Measurements from ENCODE around the gene PUM2. TPM values are rescaled to one million over a fixed set of nuclear protein-coding genes. Genes with fewer than 3 reads are reported as not detected.

PUM2 gene
- polyA plus RNA-seq, 1 donor (not counting 4 experiments of a cell fraction or from before 2014, with no cell fraction given), result 47.5 TPM

DNA sequence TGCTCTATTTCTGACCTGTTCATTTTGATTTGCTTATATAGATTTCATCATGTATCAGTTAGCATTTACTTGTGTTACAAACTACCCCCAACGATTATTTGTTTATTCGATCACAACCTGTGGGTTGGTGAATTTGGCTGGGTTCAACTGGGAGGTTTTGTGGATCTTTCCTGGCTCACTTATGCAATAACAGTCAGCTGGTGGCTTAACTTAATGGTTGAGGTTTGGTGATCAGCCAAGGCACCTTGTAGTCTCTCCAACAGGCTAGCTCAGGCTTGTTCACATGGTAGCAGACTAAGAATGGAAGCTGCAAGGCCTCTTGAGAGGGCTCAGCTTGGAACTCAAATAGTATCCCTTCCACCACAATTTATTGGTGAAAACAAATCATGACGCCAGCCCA lies 5.4 kb upstream of the PUM2 start:
- no peaks in the 10 kb centered on the region for H4K20me1 ChIP-seq (ENCODE audit: control insufficient read depth, extremely low read depth, insufficient read depth, low read length)
- no peaks in the 10 kb centered on the region for H3K27me3 ChIP-seq (ENCODE audit: control insufficient read depth, extremely low read depth, insufficient read depth, low read length)
- no peaks in the 10 kb centered on the region for H3K36me3 ChIP-seq (ENCODE audit: control insufficient read depth in 2 of 2, extremely low read depth in 1 of 2, insufficient read depth in 2 of 2, low read length in 2 of 2)
- no peak overlapping the region for H3K9ac ChIP-seq (ENCODE audit: control insufficient read depth, extremely low read depth, insufficient read depth, low read length)
- no peak overlapping the region for H3K4me3 ChIP-seq (ENCODE audit: control insufficient read depth in 2 of 3, extremely low read depth in 1 of 3, insufficient read depth in 2 of 3, low read depth in 1 of 3, low read length in 3 of 3)
- no peak for TF ChIP-seq EZH2 (IDR thresholded peaks at IDR 0.05; ENCODE audit: low read length)
- TF ChIP-seq, protein P1, sequence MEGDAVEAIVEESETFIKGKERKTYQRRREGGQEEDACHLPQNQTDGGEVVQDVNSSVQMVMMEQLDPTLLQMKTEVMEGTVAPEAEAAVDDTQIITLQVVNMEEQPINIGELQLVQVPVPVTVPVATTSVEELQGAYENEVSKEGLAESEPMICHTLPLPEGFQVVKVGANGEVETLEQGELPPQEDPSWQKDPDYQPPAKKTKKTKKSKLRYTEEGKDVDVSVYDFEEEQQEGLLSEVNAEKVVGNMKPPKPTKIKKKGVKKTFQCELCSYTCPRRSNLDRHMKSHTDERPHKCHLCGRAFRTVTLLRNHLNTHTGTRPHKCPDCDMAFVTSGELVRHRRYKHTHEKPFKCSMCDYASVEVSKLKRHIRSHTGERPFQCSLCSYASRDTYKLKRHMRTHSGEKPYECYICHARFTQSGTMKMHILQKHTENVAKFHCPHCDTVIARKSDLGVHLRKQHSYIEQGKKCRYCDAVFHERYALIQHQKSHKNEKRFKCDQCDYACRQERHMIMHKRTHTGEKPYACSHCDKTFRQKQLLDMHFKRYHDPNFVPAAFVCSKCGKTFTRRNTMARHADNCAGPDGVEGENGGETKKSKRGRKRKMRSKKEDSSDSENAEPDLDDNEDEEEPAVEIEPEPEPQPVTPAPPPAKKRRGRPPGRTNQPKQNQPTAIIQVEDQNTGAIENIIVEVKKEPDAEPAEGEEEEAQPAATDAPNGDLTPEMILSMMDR (optimal IDR thresholded peaks at IDR 0.05 in 1 of 3, IDR thresholded peaks at IDR 0.05 in 1 of 3, conservative IDR thresholded peaks at IDR 0.05 in 1 of 3; ENCODE audit: extremely low read depth in 1 of 3, insufficient read depth in 2 of 3, low read length in 3 of 3), result no peak
- H3K4me1 ChIP-seq (ENCODE audit: control insufficient read depth, extremely low read depth, insufficient read depth, low read length), result peaks cover 40% of the 10 kb centered on the region
- H3K4me2 ChIP-seq (ENCODE audit: control insufficient read depth, extremely low read depth, insufficient read depth, low read depth, low read length), result peak overlapping the region; percentile 71
- no peaks in the 10 kb centered on the region for H3K9me3 ChIP-seq (ENCODE audit: control insufficient read depth, low read depth, low read length)
- no peaks in the 10 kb centered on the region for H3K9me1 ChIP-seq (ENCODE audit: control insufficient read depth, extremely low read depth, insufficient read depth, low read length)
- dilution Hi-C loops (cut with MboI; ENCODE audit: extremely low pct_ligation_motif_present, low sequenced_read_pairs), result no loop called here
- DNase-seq (ENCODE audit: low read depth, low spot score) (peak; percentile 92), FAIRE-seq (peak; percentile 99)
- H3K27ac ChIP-seq (ENCODE audit: control insufficient read depth, insufficient read depth, low read length), result no peak overlapping the region
- H2AFZ ChIP-seq (ENCODE audit: control insufficient read depth, low read length), result no peak overlapping the region
- no peaks in the 10 kb centered on the region for H3K79me2 ChIP-seq (ENCODE audit: control insufficient read depth, insufficient read depth, low read length)

- no peak overlapping the region for H3K4me3 ChIP-seq (ENCODE audit: control insufficient read depth in 2 of 3, extremely low read depth in 1 of 3, insufficient read depth in 2 of 3, low read depth in 1 of 3, low read length in 3 of 3)
- no peaks in the 10 kb centered on the region for H3K27me3 ChIP-seq (ENCODE audit: control insufficient read depth, extremely low read depth, insufficient read depth, low read length)
- H3K9me3 ChIP-seq (ENCODE audit: control insufficient read depth, low read depth, low read length), result no peaks in the 10 kb centered on the region
- peaks cover 40% of the 10 kb centered on the region for H3K4me1 ChIP-seq (ENCODE audit: control insufficient read depth, extremely low read depth, insufficient read depth, low read length)
- dilution Hi-C loops (cut with MboI; ENCODE audit: extremely low pct_ligation_motif_present, low sequenced_read_pairs), result no loop called here
- H3K9me1 ChIP-seq (ENCODE audit: control insufficient read depth, extremely low read depth, insufficient read depth, low read length), result no peaks in the 10 kb centered on the region
- no peaks in the 10 kb centered on the region for H4K20me1 ChIP-seq (ENCODE audit: control insufficient read depth, extremely low read depth, insufficient read depth, low read length)
- H3K9ac ChIP-seq (ENCODE audit: control insufficient read depth, extremely low read depth, insufficient read depth, low read length), result no peak overlapping the region
- no peak for DNase-seq (ENCODE audit: low read depth, low spot score)
- H2AFZ ChIP-seq (ENCODE audit: control insufficient read depth, low read length), result no peak overlapping the region
- H3K36me3 ChIP-seq (ENCODE audit: control insufficient read depth in 2 of 2, extremely low read depth in 1 of 2, insufficient read depth in 2 of 2, low read length in 2 of 2), result no peaks in the 10 kb centered on the region
- no peak for TF ChIP-seq EZH2 (IDR thresholded peaks at IDR 0.05; ENCODE audit: low read length)
- TF ChIP-seq, protein P1 (optimal IDR thresholded peaks at IDR 0.05 in 1 of 3, IDR thresholded peaks at IDR 0.05 in 1 of 3, conservative IDR thresholded peaks at IDR 0.05 in 1 of 3; ENCODE audit: extremely low read depth in 1 of 3, insufficient read depth in 2 of 3, low read length in 3 of 3), result no peak
- H3K27ac ChIP-seq (ENCODE audit: control insufficient read depth, insufficient read depth, low read length), result no peak overlapping the region
- no peak overlapping the region for H3K4me2 ChIP-seq (ENCODE audit: control insufficient read depth, extremely low read depth, insufficient read depth, low read depth, low read length)
- H3K79me2 ChIP-seq (ENCODE audit: control insufficient read depth, insufficient read depth, low read length), result peaks cover 4% of the 10 kb centered on the region
- no peak for FAIRE-seq
Measured at GRCh38 chr2:20355131-20355530, 4.5 kb upstream of the PUM2 start.
